ENCODE measurements around the gene CCDC188. TPM values are rescaled to one million over a fixed set of nuclear protein-coding genes. Genes with fewer than 3 reads are reported as not detected.

CCDC188 gene
- total and polyA plus RNA-seq, 2 donors (not counting 1 experiment from before 2014, with no cell fraction given), result 0.33 to 0.59 TPM

GRCh38 chr22:20130731-20131596, 19.9 kb downstream of the CCDC188 start:
- Histone ChIP-seq H3K79me2 (ENCODE audit: control insufficient read depth, insufficient read depth, low read length) (peaks cover 39% of the 10 kb centered on the region), H2AFZ (ENCODE audit: low read length) (peak overlapping the region; percentile 51), H3K4me3 (replicated peaks in 1 of 4; ENCODE audit: control extremely low read depth in 1 of 4, insufficient read depth in 1 of 4, low read depth in 3 of 4, low read length in 4 of 4) (peak overlapping the region; percentile 54 to 83 (median 66)), H3K36me3 (ENCODE audit: control insufficient read depth, insufficient read depth, low read length) (peaks cover 8% of the 10 kb centered on the region), H3K27ac (ENCODE audit: insufficient read depth, low read length) (peak overlapping the region; percentile 39), H3K27me3 (ENCODE audit: control insufficient read depth, insufficient read depth, low read length) (no peaks in the 10 kb centered on the region), H3K9ac (ENCODE audit: insufficient read depth, low read length) (peak overlapping the region; percentile 57), H4K20me1 (ENCODE audit: control insufficient read depth, extremely low read depth, insufficient read depth, low read length) (no peaks in the 10 kb centered on the region), H3K4me1 (ENCODE audit: control insufficient read depth, extremely low read depth, insufficient read depth, low read length) (peaks cover 5% of the 10 kb centered on the region), H3K4me2 (ENCODE audit: extremely low read depth, insufficient read depth, low read length) (peak overlapping the region; percentile 72), H3K9me3 (ENCODE audit: control insufficient read depth, insufficient read depth, low read depth, low read length) (no peaks in the 10 kb centered on the region)
- TF ChIP-seq EZH2 (IDR thresholded peaks at IDR 0.05; ENCODE audit: low read length, missing control alignments) (no peak), CTCF (conservative IDR thresholded peaks at IDR 0.05 in 1 of 2, IDR thresholded peaks at IDR 0.05 in 1 of 2; ENCODE audit: low read depth in 1 of 2, low read length in 2 of 2) (no peak)
- peak; percentile 65 to 84 for DNase-seq (ENCODE audit: low read depth in 2 of 2)

- Histone ChIP-seq H3K9ac (ENCODE audit: insufficient read depth, low read length) (no peak overlapping the region), H3K9me3 (ENCODE audit: control insufficient read depth, insufficient read depth, low read depth, low read length) (no peaks in the 10 kb centered on the region), H3K4me1 (ENCODE audit: control insufficient read depth, extremely low read depth, insufficient read depth, low read length) (peaks cover 5% of the 10 kb centered on the region), H4K20me1 (ENCODE audit: control insufficient read depth, extremely low read depth, insufficient read depth, low read length) (no peaks in the 10 kb centered on the region), H3K27me3 (ENCODE audit: control insufficient read depth, insufficient read depth, low read length) (no peaks in the 10 kb centered on the region), H3K36me3 (ENCODE audit: control insufficient read depth, insufficient read depth, low read length) (peaks cover 10% of the 10 kb centered on the region), H3K27ac (ENCODE audit: insufficient read depth, low read length) (no peak overlapping the region), H3K4me2 (ENCODE audit: extremely low read depth, insufficient read depth, low read length) (no peak overlapping the region), H2AFZ (ENCODE audit: low read length) (no peak overlapping the region), H3K4me3 (replicated peaks in 1 of 4; ENCODE audit: control extremely low read depth in 1 of 4, insufficient read depth in 1 of 4, low read depth in 3 of 4, low read length in 4 of 4) (no peak overlapping the region), H3K79me2 (ENCODE audit: control insufficient read depth, insufficient read depth, low read length) (peaks cover 32% of the 10 kb centered on the region)
- DNase-seq (ENCODE audit: low read depth in 2 of 2), result no peak
- TF ChIP-seq CTCF (conservative IDR thresholded peaks at IDR 0.05 in 1 of 2, IDR thresholded peaks at IDR 0.05 in 1 of 2; ENCODE audit: low read depth in 1 of 2, low read length in 2 of 2) (no peak), EZH2 (IDR thresholded peaks at IDR 0.05; ENCODE audit: low read length, missing control alignments) (no peak)
Observed at GRCh38 chr22:20130319-20130718, 20.5 kb downstream of the CCDC188 start.

- Histone ChIP-seq H3K4me3 (replicated peaks in 1 of 4; ENCODE audit: control extremely low read depth in 1 of 4, insufficient read depth in 1 of 4, low read depth in 3 of 4, low read length in 4 of 4) (no peak overlapping the region), H3K79me2 (ENCODE audit: control insufficient read depth, insufficient read depth, low read length) (peaks cover 26% of the 10 kb centered on the region), H3K27ac (ENCODE audit: insufficient read depth, low read length) (no peak overlapping the region), H3K4me2 (ENCODE audit: extremely low read depth, insufficient read depth, low read length) (no peak overlapping the region), H2AFZ (ENCODE audit: low read length) (no peak overlapping the region), H3K36me3 (ENCODE audit: control insufficient read depth, insufficient read depth, low read length) (peaks cover 12% of the 10 kb centered on the region), H3K9ac (ENCODE audit: insufficient read depth, low read length) (no peak overlapping the region), H3K9me3 (ENCODE audit: control insufficient read depth, insufficient read depth, low read depth, low read length) (no peaks in the 10 kb centered on the region), H3K27me3 (ENCODE audit: control insufficient read depth, insufficient read depth, low read length) (no peaks in the 10 kb centered on the region), H3K4me1 (ENCODE audit: control insufficient read depth, extremely low read depth, insufficient read depth, low read length) (peaks cover 5% of the 10 kb centered on the region), H4K20me1 (ENCODE audit: control insufficient read depth, extremely low read depth, insufficient read depth, low read length) (no peaks in the 10 kb centered on the region)
- no peak for DNase-seq (ENCODE audit: low read depth in 2 of 2)
- TF ChIP-seq CTCF (conservative IDR thresholded peaks at IDR 0.05 in 1 of 2, IDR thresholded peaks at IDR 0.05 in 1 of 2; ENCODE audit: low read depth in 1 of 2, low read length in 2 of 2) (no peak), EZH2 (IDR thresholded peaks at IDR 0.05; ENCODE audit: low read length, missing control alignments) (no peak)
Observed at GRCh38 chr22:20129747-20130014, 21.2 kb downstream of the CCDC188 start.

Data from fibroblast of lung (primary cell).